Lower leg skin (tissue), 4 donors: Measurements from ENCODE around the gene PPP1R27. TPM values are rescaled to one million over a fixed set of nuclear protein-coding genes. Genes with fewer than 3 reads are reported as not detected.

ENCODE experiments used
- DNase-seq, 2 donors: peaks; one replicate each; pipeline ENCODE4 v3.0.0-alpha.2; 2019; ENCODE audit warnings: low spot score in 2 of 2
- H3K4me3 ChIP-seq: fragments of 200-600 bp; sonication (generic); 2 replicates; pipeline ENCODE4 v1.5.1; 2017; ENCODE audit warnings: mild to moderate bottlenecking, low read depth; ENCODE audit not compliant: poor library complexity, severe bottlenecking
- POLR2A ChIP-seq, 2 donors: fragments of 450-650 bp; IDR thresholded peaks; one replicate each; pipeline ENCODE4 v1.6.1; 2016 to 2017; ENCODE audit warnings: antibody characterized with exemption in 2 of 2, mild to moderate bottlenecking in 1 of 2, moderate library complexity in 1 of 2
- WGBS, 2 donors: methylation state at CpG; one replicate each; pipeline ENCODE4 v1.1.5; 2018; 5-methylcytosine and 5-hydroxymethylcytosine counted together
- intact Hi-C: fragments of 100-400 bp; cut with DNase I; formaldehyde crosslinking; loops from one replicate; pipeline ENCODE4 v1.15.0; 2023; ENCODE audit warnings: low total_unique reads
- total RNA-seq, 4 donors: library from RNA; depleted of rRNA; stranded (reverse); fragments of >200 nt; gene quantifications; one replicate each; pipeline ENCODE4 v1.1.0, GENCODE V29; 2016
- TF ChIP-seq, protein P1 (sequence below), 3 donors: fragments of 450-650 bp; IDR thresholded peaks; one replicate each; pipeline ENCODE4 v1.5.1; 2016; ENCODE audit warnings: antibody characterized with exemption in 3 of 3, mild to moderate bottlenecking in 3 of 3, moderate library complexity in 2 of 3

PPP1R27 gene
- total RNA-seq, 4 donors from 2014 or later: 0.36 TPM; not detected in 3

GRCh38 chr17:81844327-81844851, 9.5 kb upstream of the PPP1R27 start:
- TF ChIP-seq POLR2A (IDR thresholded peaks at IDR 0.05): no peak
- TF ChIP-seq, protein P1, sequence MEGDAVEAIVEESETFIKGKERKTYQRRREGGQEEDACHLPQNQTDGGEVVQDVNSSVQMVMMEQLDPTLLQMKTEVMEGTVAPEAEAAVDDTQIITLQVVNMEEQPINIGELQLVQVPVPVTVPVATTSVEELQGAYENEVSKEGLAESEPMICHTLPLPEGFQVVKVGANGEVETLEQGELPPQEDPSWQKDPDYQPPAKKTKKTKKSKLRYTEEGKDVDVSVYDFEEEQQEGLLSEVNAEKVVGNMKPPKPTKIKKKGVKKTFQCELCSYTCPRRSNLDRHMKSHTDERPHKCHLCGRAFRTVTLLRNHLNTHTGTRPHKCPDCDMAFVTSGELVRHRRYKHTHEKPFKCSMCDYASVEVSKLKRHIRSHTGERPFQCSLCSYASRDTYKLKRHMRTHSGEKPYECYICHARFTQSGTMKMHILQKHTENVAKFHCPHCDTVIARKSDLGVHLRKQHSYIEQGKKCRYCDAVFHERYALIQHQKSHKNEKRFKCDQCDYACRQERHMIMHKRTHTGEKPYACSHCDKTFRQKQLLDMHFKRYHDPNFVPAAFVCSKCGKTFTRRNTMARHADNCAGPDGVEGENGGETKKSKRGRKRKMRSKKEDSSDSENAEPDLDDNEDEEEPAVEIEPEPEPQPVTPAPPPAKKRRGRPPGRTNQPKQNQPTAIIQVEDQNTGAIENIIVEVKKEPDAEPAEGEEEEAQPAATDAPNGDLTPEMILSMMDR (IDR thresholded peaks at IDR 0.05): no peak
- H3K4me3 ChIP-seq: no peak overlapping the region
- intact Hi-C loops: no loop called here
- 92% methylated on average over 13 to 14 of the region's 14 CpGs for WGBS, 2 donors
- DNase-seq: no peak

DNA sequence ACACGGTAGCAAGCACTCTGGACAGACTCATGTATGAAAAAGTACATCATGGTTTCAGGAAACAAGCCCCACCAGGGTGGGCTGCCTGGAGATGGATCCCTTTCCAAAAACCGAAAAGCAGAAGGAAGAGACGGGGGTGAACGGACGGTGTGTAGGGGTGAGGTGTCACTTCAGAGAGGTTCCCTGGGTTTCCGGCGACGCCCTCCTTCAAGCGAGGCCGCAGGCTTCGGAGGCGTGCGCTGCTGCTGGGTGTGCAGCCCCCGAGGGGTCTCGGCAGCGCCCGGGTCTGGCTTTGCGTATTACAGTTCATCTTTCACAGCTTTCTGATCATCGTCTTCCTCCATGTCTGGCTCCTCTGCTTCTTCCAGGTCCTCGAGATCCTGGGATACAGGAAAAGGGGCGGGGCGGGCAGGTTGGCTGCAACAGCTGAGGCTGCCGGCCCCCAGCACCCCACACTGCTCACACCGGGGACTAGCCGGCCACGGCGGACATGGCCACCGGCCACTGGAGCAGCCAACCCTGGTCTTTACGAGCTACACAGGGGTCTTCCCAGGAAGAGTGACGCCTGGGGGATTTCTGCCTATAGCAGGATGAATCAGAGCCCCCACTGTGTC, 9.0 kb upstream of the PPP1R27 start:
- TF ChIP-seq, protein P1 (IDR thresholded peaks at IDR 0.05): no peak
- no peak for TF ChIP-seq POLR2A (IDR thresholded peaks at IDR 0.05)
- intact Hi-C loops: no loop called here
- DNase-seq: no peak
- WGBS, 2 donors: 88 to 90% methylated on average over 30 of the region's 30 CpGs
- no peak overlapping the region for H3K4me3 ChIP-seq

DNA sequence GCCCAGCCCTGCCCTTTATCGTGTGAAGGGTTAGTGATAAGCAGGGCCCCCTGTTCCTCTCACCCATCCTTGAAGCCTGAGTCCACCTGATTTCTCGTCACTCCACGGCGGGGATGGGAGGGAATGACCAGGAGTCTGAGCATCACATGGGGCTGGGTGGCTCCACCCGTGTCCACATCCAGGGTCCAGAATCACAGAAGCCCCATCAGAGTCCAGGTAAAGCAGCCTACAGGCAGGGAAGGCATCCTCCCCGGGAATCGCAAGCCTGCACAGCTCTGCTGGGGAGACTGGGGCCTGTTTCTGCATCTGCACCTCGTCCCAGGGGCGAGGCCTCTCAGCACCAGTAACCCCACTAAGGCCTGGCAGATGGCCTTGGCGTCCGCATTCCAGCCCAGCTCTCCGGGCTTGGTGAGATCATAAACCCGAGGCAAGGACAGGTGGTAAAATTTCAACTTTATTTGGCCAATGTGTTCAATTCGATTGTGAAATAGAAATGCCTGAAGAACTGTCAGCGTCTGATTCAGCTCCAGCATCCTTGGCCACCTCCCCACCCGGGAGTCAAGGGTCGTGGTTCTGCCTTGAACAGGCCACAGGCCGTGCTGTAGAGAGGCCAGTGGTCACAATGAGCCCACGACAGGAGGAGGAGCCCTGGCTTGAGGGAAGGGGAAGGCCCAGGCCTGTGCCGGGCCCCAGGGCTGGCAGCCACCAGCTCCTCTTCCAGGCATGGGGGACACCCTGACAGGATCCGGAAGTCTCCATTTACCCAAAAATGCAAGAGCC, 8.1 kb upstream of the PPP1R27 start:
- intact Hi-C loops: no loop called here
- 54 to 68% methylated on average over 21 of the region's 21 CpGs for WGBS, 2 donors
- no peak for DNase-seq
- H3K4me3 ChIP-seq: no peak overlapping the region
- TF ChIP-seq, protein P1 (IDR thresholded peaks at IDR 0.05): no peak
- TF ChIP-seq POLR2A (IDR thresholded peaks at IDR 0.05): no peak

- intact Hi-C loops: no loop called here
- TF ChIP-seq, protein P1 (IDR thresholded peaks at IDR 0.05): no peak
- H3K4me3 ChIP-seq: no peak overlapping the region
- WGBS, 2 donors: 82 to 84% methylated on average over 11 of the region's 11 CpGs
- DNase-seq: no peak
Observed at GRCh38 chr17:81842378-81842724, 7.5 kb upstream of the PPP1R27 start.

GRCh38 chr17:81841866-81842265, 7.0 kb upstream of the PPP1R27 start:
- no peak for DNase-seq
- TF ChIP-seq, protein P1 (IDR thresholded peaks at IDR 0.05): no peak
- no peak for TF ChIP-seq POLR2A (IDR thresholded peaks at IDR 0.05)
- intact Hi-C loops: no loop called here
- 42 to 47% methylated on average over 13 to 15 of the region's 15 CpGs for WGBS, 2 donors
- H3K4me3 ChIP-seq: no peak overlapping the region
